Body of pancreas (tissue), 4 donors: ENCODE data around the gene NKX2-1.

ENCODE experiments used
- POLR2A ChIP-seq, 3 donors: fragments of 450-650 bp; IDR thresholded peaks; one replicate each; pipeline ENCODE4 v1.6.1; 2016; ENCODE audit warnings: antibody characterized with exemption in 3 of 3, mild to moderate bottlenecking in 2 of 3
- TF ChIP-seq, protein P1 (sequence below), 7 experiments: fragments of 450-650 bp in 4 of 7; fragments of 200-600 bp in 3 of 7; sonication (generic) in 3 of 7; IDR thresholded peaks; one replicate each; pipeline ENCODE4 v1.5.1; 2016 to 2019; ENCODE audit warnings: antibody characterized with exemption in 7 of 7

GRCh38 chr14:36496346-36496745, 23.7 kb downstream of the NKX2-1 start:
- TF ChIP-seq, protein P1, sequence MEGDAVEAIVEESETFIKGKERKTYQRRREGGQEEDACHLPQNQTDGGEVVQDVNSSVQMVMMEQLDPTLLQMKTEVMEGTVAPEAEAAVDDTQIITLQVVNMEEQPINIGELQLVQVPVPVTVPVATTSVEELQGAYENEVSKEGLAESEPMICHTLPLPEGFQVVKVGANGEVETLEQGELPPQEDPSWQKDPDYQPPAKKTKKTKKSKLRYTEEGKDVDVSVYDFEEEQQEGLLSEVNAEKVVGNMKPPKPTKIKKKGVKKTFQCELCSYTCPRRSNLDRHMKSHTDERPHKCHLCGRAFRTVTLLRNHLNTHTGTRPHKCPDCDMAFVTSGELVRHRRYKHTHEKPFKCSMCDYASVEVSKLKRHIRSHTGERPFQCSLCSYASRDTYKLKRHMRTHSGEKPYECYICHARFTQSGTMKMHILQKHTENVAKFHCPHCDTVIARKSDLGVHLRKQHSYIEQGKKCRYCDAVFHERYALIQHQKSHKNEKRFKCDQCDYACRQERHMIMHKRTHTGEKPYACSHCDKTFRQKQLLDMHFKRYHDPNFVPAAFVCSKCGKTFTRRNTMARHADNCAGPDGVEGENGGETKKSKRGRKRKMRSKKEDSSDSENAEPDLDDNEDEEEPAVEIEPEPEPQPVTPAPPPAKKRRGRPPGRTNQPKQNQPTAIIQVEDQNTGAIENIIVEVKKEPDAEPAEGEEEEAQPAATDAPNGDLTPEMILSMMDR (IDR thresholded peaks at IDR 0.05), result no peak
- no peak for TF ChIP-seq POLR2A (IDR thresholded peaks at IDR 0.05)
